Common myeloid progenitor, CD34-positive (primary cell): Measurements from ENCODE around the gene IPO7.
"Not testable (repeated sequence)": the region's sequence is repeated elsewhere in the genome, so short reads cannot be mapped to it uniquely, and the experiment has no call there.

Experiments used
- CTCF ChIA-PET: fragments of 350-600 bp; sonication (Branson Sonifier 250); formaldehyde crosslinking; loops from one replicate; lab custom pipeline; 2021; ENCODE audit warnings: antibody characterized with exemption; lab: Charles Lee
- POLR2A ChIA-PET: fragments of 350-600 bp; sonication (Branson Sonifier 250); formaldehyde crosslinking; loops from one replicate; lab custom pipeline; 2021; ENCODE audit warnings: antibody characterized with exemption; lab: Charles Lee
- DNase-seq, 3 donors: peaks; one replicate each; pipeline versions ENCODE4 v3.0.0 to v3.0.0-alpha.2; 2013
- H3K27ac ChIP-seq, 2 experiments: 1 replicate in 1 of 2; 2 replicates in 1 of 2; pipeline ENCODE4 v1.7.0; 2013; ENCODE audit warnings: inconsistent platforms in 2 of 2, low read length in 2 of 2, mild to moderate bottlenecking in 2 of 2, low read depth in 1 of 2, moderate library complexity in 1 of 2; ENCODE audit not compliant: severe bottlenecking in 2 of 2, insufficient read depth in 1 of 2, poor library complexity in 1 of 2
- H3K27me3 ChIP-seq, 5 experiments: replicated peaks in 2 of 5; 1 replicate in 3 of 5; 2 replicates in 2 of 5; pipeline versions ENCODE4 v1.6.1 to v1.7.0; 2013; ENCODE audit warnings: low read length in 4 of 5, mild to moderate bottlenecking in 2 of 5, moderate library complexity in 2 of 5, inconsistent platforms in 1 of 5; ENCODE audit not compliant: insufficient read depth in 5 of 5, control insufficient read depth in 4 of 5
- H3K36me3 ChIP-seq, 4 experiments: 1 replicate in 2 of 4; 2 replicates in 2 of 4; pipeline versions ENCODE4 v1.6.1 to v1.7.0; 2013; ENCODE audit warnings: low read length in 3 of 4, control low read depth in 1 of 4, mild to moderate bottlenecking in 1 of 4; ENCODE audit not compliant: control insufficient read depth in 4 of 4, insufficient read depth in 4 of 4
- H3K4me1 ChIP-seq, 4 experiments: 1 replicate in 3 of 4; 2 replicates in 1 of 4; pipeline versions ENCODE4 v1.6.1 to v1.7.1; 2013; ENCODE audit warnings: low read length in 3 of 4, mild to moderate bottlenecking in 3 of 4, control low read depth in 1 of 4, inconsistent platforms in 1 of 4, moderate library complexity in 1 of 4; ENCODE audit not compliant: control insufficient read depth in 4 of 4, insufficient read depth in 4 of 4; ENCODE audit errors: control extremely low read depth in 1 of 4
- H3K4me3 ChIP-seq, 7 experiments: 1 replicate in 4 of 7; 2 replicates in 3 of 7; pipeline versions ENCODE4 v1.5.1 to v1.7.0; 2013; ENCODE audit warnings: mild to moderate bottlenecking in 7 of 7, low read length in 6 of 7, moderate library complexity in 6 of 7, inconsistent platforms in 2 of 7, low read depth in 2 of 7, control low read depth in 1 of 7; ENCODE audit not compliant: insufficient read depth in 4 of 7, control insufficient read depth in 1 of 7; ENCODE audit errors: extremely low read depth in 1 of 7
- H3K9me3 ChIP-seq, 5 experiments: 1 replicate in 4 of 5; 2 replicates in 1 of 5; pipeline versions ENCODE4 v1.6.1 to v1.7.1; 2013; ENCODE audit warnings: low read length in 4 of 5, mild to moderate bottlenecking in 2 of 5, inconsistent platforms in 1 of 5, low read depth in 1 of 5, moderate library complexity in 1 of 5; ENCODE audit not compliant: control insufficient read depth in 4 of 5, insufficient read depth in 2 of 5; ENCODE audit errors: control extremely low read depth in 1 of 5
- WGBS: methylation state at CpG from one replicate; pipeline ENCODE4 v1.1.5; 2013; ENCODE audit not compliant: insufficient coverage; 5-methylcytosine and 5-hydroxymethylcytosine counted together

Gene IPO7

GRCh38 chr11:9448576-9449352 is 64.3 kb downstream of the IPO7 start:
- Histone ChIP-seq H3K4me3 (no peak overlapping the region), H3K27ac (no peak overlapping the region), H3K4me1 (no peaks in the 10 kb centered on the region), H3K9me3 (peaks cover 0 to 9% (median 5%) of the 10 kb centered on the region in 5 experiments), H3K27me3 (no peaks in the 10 kb centered on the region), H3K36me3 (peaks cover 3 to 21% (median 9%) of the 10 kb centered on the region in 4 experiments)
- 98% methylated on average over 8 of the region's 9 CpGs for WGBS
- DNase-seq: no peak
- CTCF ChIA-PET: interaction anchor here (1.3 to 1.6 kb wide), 2 partner anchors 12 to 50 kb away, joined by 3 to 6 read pairs; no protein-coding TSS in a partner anchor
- POLR2A ChIA-PET: interaction anchor here (0.6 kb wide), 1 partner anchor 15 kb away, joined by 5 read pairs; no protein-coding TSS in a partner anchor

- WGBS: 97% methylated on average over 7 of the region's 7 CpGs
- H3K36me3 ChIP-seq, H3K4me3 ChIP-seq, H3K9me3 ChIP-seq, CTCF ChIA-PET, H3K27me3 ChIP-seq, H3K4me1 ChIP-seq, POLR2A ChIA-PET, H3K27ac ChIP-seq: not testable (repeated sequence)
- DNase-seq: peak in 2 of 3 donors; percentile 23 to 25
Measured at GRCh38 chr11:9452023-9452422, 67.6 kb downstream of the IPO7 start.

- Histone ChIP-seq H3K27ac (no peak overlapping the region), H3K4me1 (peaks cover 0 to 7% (median 5%) of the 10 kb centered on the region in 4 experiments), H3K4me3 (no peak overlapping the region), H3K27me3 (no peaks in the 10 kb centered on the region), H3K9me3 (peaks cover 0 to 9% (median 5%) of the 10 kb centered on the region in 5 experiments), H3K36me3 (peaks cover 0 to 2% (median 0%) of the 10 kb centered on the region in 4 experiments)
- 100% methylated on average over 2 of the region's 5 CpGs for WGBS
- no peak for DNase-seq
- POLR2A ChIA-PET: no interaction called here
- CTCF ChIA-PET: no interaction called here
Measured at GRCh38 chr11:9455722-9456121, 71.3 kb downstream of the IPO7 start.

- DNase-seq: peak; percentile 58 to 75 (median 67)
- H3K27me3 ChIP-seq: no peaks in the 10 kb centered on the region
- WGBS: 4% methylated on average over 17 of the region's 23 CpGs
- POLR2A ChIA-PET: interaction anchor here (0.6 to 1.5 kb wide), 10 partner anchors 10 to 299 kb away, joined by 3 to 5 read pairs (median 4); partner anchors contain the start of gene DENND5A
- no peaks in the 10 kb centered on the region for H3K36me3 ChIP-seq
- H3K27ac ChIP-seq: peak overlapping the region; percentile 96 to 99
- peak overlapping the region; percentile 80 to 99 (median 97) for H3K4me3 ChIP-seq
- CTCF ChIA-PET: interaction anchor here (0.7 to 1.3 kb wide), 9 partner anchors 10 to 256 kb away, joined by 3 to 5 read pairs (median 3); no protein-coding TSS in a partner anchor
- H3K9me3 ChIP-seq: no peaks in the 10 kb centered on the region
- peaks cover 9 to 22% (median 13%) of the 10 kb centered on the region in 4 experiments for H3K4me1 ChIP-seq
Measured at GRCh38 chr11:9459667-9460321, 75.3 kb downstream of the IPO7 start.

- Histone ChIP-seq H3K27me3 (no peaks in the 10 kb centered on the region), H3K4me3 (peak within 1 kb of the TSS; percentile 86 to 99 (median 97)), H3K36me3 (no peaks in the 10 kb centered on the region), H3K4me1 (peaks cover 9 to 22% (median 13%) of the 10 kb centered on the region in 4 experiments), H3K9me3 (no peaks in the 10 kb centered on the region), H3K27ac (peak within 1 kb of the TSS; percentile 96 to 99)
- CTCF ChIA-PET: interaction anchor here (0.7 to 1.3 kb wide), 8 partner anchors 11 to 188 kb away, joined by 3 to 5 read pairs (median 3); no protein-coding TSS in a partner anchor
- DNase-seq: peak; percentile 100
- 0% methylated on average over 43 of the region's 45 CpGs for WGBS
- POLR2A ChIA-PET: interaction anchor here (0.5 to 1.5 kb wide), 15 partner anchors 11 to 1376 kb away, joined by 3 to 5 read pairs (median 3); partner anchors contain the start of gene WEE1
Measured at GRCh38 chr11:9460322-9461062, 76.0 kb downstream of the IPO7 start, which contains the start of gene ZNF143. Gene ZNF143 (plus strand): TSS chr11:9461012. CDS start chr11:9471309, 10,297 bp downstream.

- Histone ChIP-seq H3K4me3 (peak overlapping the region; percentile 58 to 99 (median 86)), H3K4me1 (peaks cover 9 to 22% (median 13%) of the 10 kb centered on the region in 4 experiments), H3K27ac (peak overlapping the region; percentile 94 to 97), H3K36me3 (no peaks in the 10 kb centered on the region), H3K9me3 (no peaks in the 10 kb centered on the region), H3K27me3 (no peaks in the 10 kb centered on the region)
- CTCF ChIA-PET: interaction anchor here (0.8 to 1.3 kb wide), 3 partner anchors 12 to 188 kb away, joined by 3 to 5 read pairs (median 3); no protein-coding TSS in a partner anchor
- under 1% methylated on average over 40 of the region's 57 CpGs for WGBS
- peak; percentile 81 to 92 (median 89) for DNase-seq
- POLR2A ChIA-PET: interaction anchor here (0.5 to 1.5 kb wide), 11 partner anchors 13 to 1375 kb away, joined by 3 to 5 read pairs (median 3); partner anchors contain the start of gene WEE1
Measured at GRCh38 chr11:9461063-9461759, 76.8 kb downstream of the IPO7 start.
